ENCODE results near the gene MEGF11. TPM values are rescaled to one million over a fixed set of nuclear protein-coding genes. Genes with fewer than 3 reads are reported as not detected.

Gene MEGF11
- total RNA-seq, 4 donors from 2014 or later: 0.20 TPM; not detected in 3

GRCh38 chr15:66138892-66139590, 114.5 kb downstream of the MEGF11 start:
- Histone ChIP-seq H3K9me3 (no peaks in the 10 kb centered on the region), H3K4me1 (no peaks in the 10 kb centered on the region), H3K36me3 (no peaks in the 10 kb centered on the region), H3K4me3 (replicated peaks in 1 of 3) (no peak overlapping the region), H3K27ac (no peak overlapping the region), H3K27me3 (no peaks in the 10 kb centered on the region)
- TF ChIP-seq POLR2A (IDR thresholded peaks at IDR 0.05) (no peak), CTCF (IDR thresholded peaks at IDR 0.05) (no peak)
- intact Hi-C loops (cut with DNase I): no loop called here
- 72 to 78% methylated on average over 3 of the region's 3 CpGs for WGBS, 2 donors
- DNase-seq: no peak

GRCh38 chr15:66138096-66138783, 115.3 kb downstream of the MEGF11 start:
- TF ChIP-seq POLR2A (IDR thresholded peaks at IDR 0.05) (no peak), CTCF (IDR thresholded peaks at IDR 0.05) (no peak)
- Histone ChIP-seq H3K4me1 (no peaks in the 10 kb centered on the region), H3K9me3 (no peaks in the 10 kb centered on the region), H3K27ac (no peak overlapping the region), H3K36me3 (no peaks in the 10 kb centered on the region), H3K27me3 (no peaks in the 10 kb centered on the region), H3K4me3 (replicated peaks in 1 of 3) (no peak overlapping the region)
- WGBS, 2 donors: 54 to 61% methylated on average over 10 of the region's 10 CpGs
- peak; percentile 29 to 37 for DNase-seq
- intact Hi-C loops (cut with DNase I): no loop called here

GRCh38 chr15:66136948-66137347, 116.6 kb downstream of the MEGF11 start:
- no peaks in the 10 kb centered on the region for H3K36me3 ChIP-seq
- H3K9me3 ChIP-seq: no peaks in the 10 kb centered on the region
- no peak for TF ChIP-seq CTCF (IDR thresholded peaks at IDR 0.05)
- no peak for TF ChIP-seq POLR2A (IDR thresholded peaks at IDR 0.05)
- H3K4me3 ChIP-seq (replicated peaks in 1 of 3): no peak overlapping the region
- H3K27me3 ChIP-seq: no peaks in the 10 kb centered on the region
- no peak overlapping the region for H3K27ac ChIP-seq
- no peaks in the 10 kb centered on the region for H3K4me1 ChIP-seq
- 92 to 94% methylated on average over 2 of the region's 2 CpGs for WGBS, 2 donors
- DNase-seq: no peak
- intact Hi-C loops (cut with DNase I): no loop called here

GRCh38 chr15:66135664-66136063, 117.9 kb downstream of the MEGF11 start:
- WGBS, 2 donors: 97 to 100% methylated on average over 1 of the region's 1 CpG
- H3K36me3 ChIP-seq: no peaks in the 10 kb centered on the region
- intact Hi-C loops (cut with DNase I): no loop called here
- no peaks in the 10 kb centered on the region for H3K9me3 ChIP-seq
- DNase-seq: no peak
- TF ChIP-seq POLR2A (IDR thresholded peaks at IDR 0.05) (no peak), CTCF (IDR thresholded peaks at IDR 0.05) (no peak)
- no peak overlapping the region for H3K4me3 ChIP-seq (replicated peaks in 1 of 3)
- H3K4me1 ChIP-seq: peaks cover 0 to 6% of the 10 kb centered on the region in 2 donors
- no peaks in the 10 kb centered on the region for H3K27me3 ChIP-seq
- no peak overlapping the region for H3K27ac ChIP-seq

- Histone ChIP-seq H3K4me1 (peaks cover 0 to 6% of the 10 kb centered on the region in 2 donors), H3K27me3 (no peaks in the 10 kb centered on the region), H3K9me3 (no peaks in the 10 kb centered on the region), H3K36me3 (no peaks in the 10 kb centered on the region), H3K27ac (no peak overlapping the region), H3K4me3 (replicated peaks in 1 of 3) (no peak overlapping the region)
- intact Hi-C loops (cut with DNase I): no loop called here
- no peak for DNase-seq
- 78 to 88% methylated on average over 3 of the region's 3 CpGs for WGBS, 2 donors
- TF ChIP-seq POLR2A (IDR thresholded peaks at IDR 0.05) (no peak), CTCF (IDR thresholded peaks at IDR 0.05) (no peak)
Measured at GRCh38 chr15:66134284-66134683, 119.3 kb downstream of the MEGF11 start.
